ENCODE measurements around the gene MMD.

The MMD gene

DNA sequence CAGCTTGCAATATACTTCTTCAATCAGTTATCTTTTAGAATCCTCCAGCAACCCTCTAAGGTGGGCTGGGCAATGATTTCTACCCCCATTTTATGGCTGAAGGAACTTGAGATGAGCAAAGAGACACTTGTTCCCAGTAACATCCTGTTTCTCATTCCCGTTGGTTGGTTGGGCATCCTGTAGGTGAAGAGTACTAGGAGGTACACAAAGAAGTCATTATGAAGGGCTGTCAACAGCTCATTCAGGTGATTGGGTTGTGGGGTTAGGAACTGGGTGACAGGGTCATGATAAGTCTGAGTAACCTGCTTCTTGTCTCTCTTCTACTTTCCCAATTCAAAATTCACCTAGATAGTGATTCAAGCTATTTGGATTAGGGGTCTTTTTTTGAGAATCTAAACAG lies 76.5 kb downstream of the MMD start:
- no peak for DNase-seq

DNA sequence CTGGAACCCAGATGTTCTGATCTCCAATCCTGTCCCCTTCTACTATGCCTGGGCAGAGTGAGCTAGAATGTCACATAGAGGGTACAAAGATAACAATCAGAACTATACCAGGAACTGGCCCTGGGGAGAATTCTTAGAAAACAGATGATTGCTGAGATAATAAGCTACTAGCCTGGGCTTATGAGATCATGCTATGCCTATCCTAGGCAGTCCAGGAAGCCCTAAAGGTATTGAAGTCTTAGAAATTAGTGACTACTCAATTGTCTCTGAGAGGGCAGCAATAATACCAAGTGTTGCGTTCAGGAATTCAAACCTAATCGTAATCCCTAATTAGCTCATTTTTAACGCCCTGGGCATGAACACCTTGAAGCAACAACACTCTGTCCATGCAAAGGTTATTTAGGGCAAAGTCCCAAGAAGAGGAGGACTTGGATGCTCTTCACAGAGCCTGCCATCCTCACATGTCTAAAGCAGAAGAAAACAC lies 77.1 kb downstream of the MMD start:
- DNase-seq = no peak

DNA sequence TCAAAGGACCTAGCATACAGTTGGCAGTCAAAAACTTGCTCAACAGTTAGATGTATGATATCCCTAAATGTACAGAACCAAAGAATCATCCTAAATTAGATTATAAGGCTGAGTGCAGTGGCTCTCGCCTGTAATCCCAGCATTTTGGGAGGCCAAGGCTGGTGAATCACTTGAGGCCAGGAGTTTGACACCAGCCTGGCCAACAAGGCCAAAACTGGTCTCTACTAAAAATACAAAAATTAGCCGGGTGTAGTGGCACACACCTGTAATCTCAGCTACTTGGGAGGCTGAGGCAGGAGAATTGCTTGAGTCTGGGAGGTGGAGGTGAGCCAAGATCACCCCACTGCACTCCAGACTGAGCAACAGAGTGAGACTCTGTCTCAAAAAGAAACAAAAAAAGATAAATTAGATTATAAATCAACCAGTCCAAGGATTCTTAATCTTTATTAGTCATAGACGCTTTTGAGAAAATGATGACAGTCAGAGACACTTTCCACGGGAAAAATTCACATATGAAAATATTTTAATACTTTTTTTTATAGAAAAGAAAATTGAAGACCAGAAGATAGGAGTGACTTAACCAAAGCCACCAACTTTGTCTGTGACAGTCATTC lies 77.6 kb downstream of the MMD start:
- no peak for DNase-seq

DNA sequence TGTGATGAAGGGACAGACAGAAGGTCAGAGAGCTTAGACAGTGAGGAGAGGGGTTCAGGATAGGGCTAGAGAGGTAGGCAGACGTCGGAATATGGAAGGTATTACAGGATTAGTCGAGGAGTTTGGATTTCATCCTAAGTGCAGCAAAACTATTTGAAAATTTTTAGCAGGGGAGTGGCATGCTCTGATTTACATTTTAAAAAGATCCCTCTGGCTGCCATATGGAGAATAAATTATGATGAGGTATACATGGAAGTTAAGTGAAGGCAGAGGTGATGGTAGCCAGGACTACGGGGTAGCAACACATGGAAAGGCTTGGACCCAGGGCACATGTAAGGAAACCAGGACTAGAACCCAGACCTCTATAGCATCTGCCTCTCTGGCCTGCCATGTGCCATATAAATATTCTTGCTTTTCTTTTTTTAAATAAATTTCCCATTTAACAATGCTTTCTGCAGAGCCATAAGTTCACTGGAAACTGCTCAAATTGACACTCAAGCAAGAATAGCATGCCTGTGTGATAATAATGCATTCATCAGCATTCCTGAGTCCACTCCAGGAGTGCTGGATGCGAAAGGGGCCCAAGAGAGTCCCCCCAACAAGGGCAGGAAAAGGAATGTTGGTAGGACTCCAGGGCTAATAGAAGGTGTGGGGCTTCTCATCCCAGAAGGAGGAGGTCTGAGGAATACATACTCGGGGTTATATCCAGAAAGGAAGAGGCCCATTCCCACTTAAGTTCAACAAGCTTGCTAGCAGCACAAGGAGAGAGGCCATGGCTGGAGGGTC lies 78.6 kb downstream of the MMD start:
- no peak for DNase-seq

Data from NCI-H69 (cell line).